GM18526 (cell line): ENCODE data around the gene SNRNP40.

Experiments used
- POLR2A ChIP-seq: IDR thresholded peaks from 3 replicates; pipeline ENCODE4 v1.6.1; 2011; ENCODE audit not compliant: insufficient read length; ENCODE audit errors: extremely low read depth

Gene SNRNP40

GRCh38 chr1:31299365-31299764 lies 2.8 kb upstream of the SNRNP40 start:
- no peak for TF ChIP-seq POLR2A

DNA sequence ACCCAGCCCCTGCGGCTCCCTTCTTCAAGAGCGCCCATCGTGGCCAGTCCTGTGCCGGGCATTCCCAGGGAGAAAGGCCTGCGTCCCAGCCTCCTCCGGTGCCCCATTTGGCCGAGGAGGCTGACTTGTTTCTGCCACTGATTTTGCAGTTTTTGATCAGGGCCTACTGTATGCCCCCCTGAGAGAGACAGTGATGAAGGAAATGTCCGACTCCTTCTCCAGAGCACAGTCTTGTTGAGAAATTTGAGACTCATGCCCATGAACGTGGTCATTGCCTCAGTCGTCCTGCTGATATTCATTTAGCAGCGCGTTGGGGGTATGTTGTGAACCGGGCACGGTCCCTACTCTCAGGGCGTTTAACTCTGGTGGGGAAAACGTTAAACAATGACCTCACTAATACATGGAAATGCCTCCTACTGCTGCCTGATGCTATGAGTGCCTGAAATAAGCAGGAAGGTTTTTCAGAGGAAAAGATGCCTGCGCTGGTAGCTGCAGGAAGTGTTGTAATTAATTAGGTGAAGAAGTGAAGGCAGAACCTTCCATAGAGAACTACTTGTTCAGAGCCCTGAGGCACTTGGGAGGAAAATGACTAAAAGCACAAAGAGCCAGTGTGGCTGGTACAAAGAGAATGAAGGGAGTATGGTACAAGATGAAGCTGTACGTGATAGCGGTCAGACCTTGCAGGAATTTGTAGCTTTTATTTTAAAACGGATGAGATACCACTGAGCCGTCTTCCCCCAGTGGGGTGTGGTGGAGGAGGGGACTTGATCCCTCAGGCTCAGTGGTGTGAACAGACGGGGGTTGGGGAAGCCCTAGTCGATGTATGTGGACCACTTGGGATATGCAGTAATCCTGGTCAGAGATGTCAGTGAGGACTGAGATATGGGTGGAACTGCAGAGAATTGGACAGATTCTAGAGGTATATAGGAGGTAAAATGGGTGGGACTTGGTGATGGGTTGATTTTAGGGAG lies 974 bp upstream of the SNRNP40 start:
- TF ChIP-seq POLR2A: no peak

GRCh38 chr1:31295874-31296485 lies 608 bp downstream of the SNRNP40 start:
- no peak for TF ChIP-seq POLR2A

GRCh38 chr1:31289021-31289420 lies 7.6 kb downstream of the SNRNP40 start:
- TF ChIP-seq POLR2A: no peak

- no peak for TF ChIP-seq POLR2A
Measured at GRCh38 chr1:31273619-31274018, 23.0 kb downstream of the SNRNP40 start.

DNA sequence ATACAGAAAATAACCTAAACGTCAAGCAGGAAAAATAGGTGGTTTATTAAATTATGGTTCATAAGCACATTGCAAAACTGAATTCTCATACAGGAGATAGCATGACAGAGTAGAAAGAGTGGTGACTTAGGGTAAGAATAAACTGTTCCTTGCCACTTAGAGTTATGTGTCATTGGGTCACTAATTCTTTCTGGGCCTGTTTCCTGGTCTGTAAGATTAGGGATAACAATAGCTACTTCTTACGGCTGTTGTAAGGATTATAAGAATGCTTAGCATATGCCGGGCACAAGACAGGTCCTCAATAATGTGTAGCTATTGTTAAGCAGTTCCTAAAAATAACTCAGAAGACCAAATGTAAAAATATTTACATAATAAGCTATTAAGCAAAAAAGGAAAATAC lies 24.2 kb downstream of the SNRNP40 start:
- no peak for TF ChIP-seq POLR2A

DNA sequence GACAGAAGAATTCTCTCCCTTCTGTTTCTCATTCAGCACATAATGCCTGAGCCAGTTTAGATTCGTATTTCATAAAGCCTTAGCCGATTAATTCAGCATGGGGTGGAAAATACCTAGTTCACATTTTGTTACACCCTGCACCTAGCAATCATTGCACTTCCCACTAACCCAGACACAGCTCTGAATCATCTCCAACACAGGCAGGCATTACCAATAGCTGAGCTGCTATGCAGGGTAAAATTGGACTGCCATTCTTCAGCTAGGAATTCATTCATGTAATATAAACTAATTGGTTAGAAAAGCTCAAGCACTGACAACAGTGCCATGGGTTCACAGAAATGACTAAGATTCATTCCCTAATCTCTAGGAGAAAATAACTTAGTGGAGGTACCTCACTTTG lies 30.0 kb downstream of the SNRNP40 start:
- TF ChIP-seq POLR2A: no peak

GRCh38 chr1:31264790-31265386 lies 31.7 kb downstream of the SNRNP40 start:
- TF ChIP-seq POLR2A: no peak

DNA sequence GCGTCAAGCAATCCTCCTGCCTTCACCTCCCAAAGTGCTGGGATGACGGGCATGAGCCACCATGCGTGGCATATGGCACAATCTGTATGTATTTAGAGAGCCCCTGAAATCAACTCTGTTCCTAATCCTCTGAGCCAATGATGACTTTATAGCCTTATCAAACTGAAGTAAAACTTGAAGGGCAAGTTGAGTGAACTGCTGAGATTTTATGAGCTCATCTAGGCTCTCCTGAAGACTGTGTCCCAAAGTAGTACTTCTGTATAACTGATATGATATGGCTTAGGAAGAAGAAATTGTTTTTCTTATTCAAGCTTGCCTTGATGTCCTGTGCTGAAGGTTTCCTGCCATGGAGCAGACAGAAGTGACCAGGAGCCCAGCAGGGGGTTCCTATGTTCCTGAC lies 33.2 kb downstream of the SNRNP40 start:
- no peak for TF ChIP-seq POLR2A

DNA sequence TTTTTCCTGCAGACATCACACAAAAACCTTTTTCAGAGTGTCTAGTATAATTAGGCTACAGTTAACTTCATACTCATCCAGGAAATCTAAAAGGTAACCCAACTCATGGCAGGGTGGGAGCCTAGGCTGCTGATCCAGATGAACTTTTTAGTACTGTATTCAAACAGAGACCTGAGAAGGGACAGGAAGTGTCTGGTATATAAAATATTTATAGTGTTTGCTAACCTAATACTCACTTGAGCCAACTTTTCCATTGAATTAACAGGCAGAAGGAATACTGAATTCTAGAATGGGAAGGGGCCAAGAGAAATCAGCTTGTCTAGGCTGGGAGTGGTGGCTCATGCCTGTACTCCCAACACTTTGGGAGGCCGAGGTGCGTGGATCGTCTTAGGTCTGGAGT lies 34.7 kb downstream of the SNRNP40 start:
- no peak for TF ChIP-seq POLR2A

DNA sequence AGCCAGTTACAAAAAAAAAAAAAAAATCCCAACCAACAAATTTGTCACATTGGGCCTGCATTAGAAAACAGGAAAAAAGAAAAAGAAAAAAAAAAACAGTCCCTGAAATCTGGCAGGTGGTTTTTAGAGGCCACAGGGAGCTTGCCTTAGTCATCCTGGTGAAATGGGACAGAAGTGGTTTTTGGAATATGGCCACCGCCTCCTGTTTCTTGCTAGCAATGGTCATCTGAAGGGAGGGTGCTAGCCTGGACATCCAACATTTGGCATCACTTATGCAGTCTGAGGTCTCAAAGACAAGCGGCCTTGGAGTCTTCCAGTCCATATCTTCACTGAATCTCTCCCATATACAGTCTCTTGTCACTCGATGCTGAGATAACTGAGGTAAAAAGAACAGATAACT lies 36.8 kb downstream of the SNRNP40 start:
- TF ChIP-seq POLR2A: no peak

DNA sequence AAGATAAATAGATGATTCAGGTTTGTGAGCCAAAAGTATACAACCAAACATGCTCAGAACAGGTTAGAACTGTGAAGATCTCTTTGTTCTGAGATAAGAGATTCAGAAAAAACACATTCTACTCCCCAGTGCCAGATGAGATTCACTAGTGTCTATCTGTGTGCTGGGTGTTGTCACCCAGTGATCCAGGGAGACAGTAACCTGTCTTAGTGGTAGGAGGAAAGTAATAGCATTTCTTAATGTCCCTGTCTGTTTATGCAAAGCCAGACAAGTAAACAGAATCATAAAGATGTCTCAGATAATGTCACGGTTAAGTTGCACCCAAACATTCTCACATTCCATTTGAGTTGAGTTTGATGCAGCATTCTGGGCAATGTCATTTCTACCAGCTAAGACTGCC lies 38.0 kb downstream of the SNRNP40 start:
- no peak for TF ChIP-seq POLR2A

- no peak for TF ChIP-seq POLR2A
Measured at GRCh38 chr1:31257213-31257612, 39.4 kb downstream of the SNRNP40 start.

GRCh38 chr1:31249854-31250253 lies 46.7 kb downstream of the SNRNP40 start:
- TF ChIP-seq POLR2A: no peak

- no peak for TF ChIP-seq POLR2A
Measured at GRCh38 chr1:31248276-31248675, 48.3 kb downstream of the SNRNP40 start.

DNA sequence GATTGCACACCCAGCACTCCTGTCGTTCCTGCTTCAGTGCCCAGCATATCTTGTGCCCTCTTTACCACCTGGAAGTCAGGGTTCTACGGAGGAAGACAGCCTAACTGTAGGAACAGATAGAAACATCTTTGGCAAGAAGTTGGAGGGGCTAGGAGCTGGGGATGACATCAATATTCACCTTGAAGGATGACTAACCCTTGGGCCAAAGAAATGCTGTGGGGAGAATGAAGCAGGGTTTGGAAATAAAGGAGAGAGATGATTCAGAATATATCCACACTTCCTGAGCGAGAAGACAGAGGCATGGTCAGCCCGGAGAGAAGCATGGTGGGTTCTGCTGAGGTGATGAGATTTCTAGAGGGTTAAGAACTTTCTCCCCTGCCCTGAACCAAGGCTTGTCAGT lies 52.3 kb downstream of the SNRNP40 start:
- no peak for TF ChIP-seq POLR2A
